ENCODE data around the gene ZDHHC1. TPM values are rescaled to one million over a fixed set of nuclear protein-coding genes. Genes with fewer than 3 reads are reported as not detected.

Gene ZDHHC1
- total and polyA plus RNA-seq, 2 of the 13 experiments (the other 11 are each of a cell fraction or from before 2014, with no cell fraction given), result 0.51 to 1.1 TPM

DNA sequence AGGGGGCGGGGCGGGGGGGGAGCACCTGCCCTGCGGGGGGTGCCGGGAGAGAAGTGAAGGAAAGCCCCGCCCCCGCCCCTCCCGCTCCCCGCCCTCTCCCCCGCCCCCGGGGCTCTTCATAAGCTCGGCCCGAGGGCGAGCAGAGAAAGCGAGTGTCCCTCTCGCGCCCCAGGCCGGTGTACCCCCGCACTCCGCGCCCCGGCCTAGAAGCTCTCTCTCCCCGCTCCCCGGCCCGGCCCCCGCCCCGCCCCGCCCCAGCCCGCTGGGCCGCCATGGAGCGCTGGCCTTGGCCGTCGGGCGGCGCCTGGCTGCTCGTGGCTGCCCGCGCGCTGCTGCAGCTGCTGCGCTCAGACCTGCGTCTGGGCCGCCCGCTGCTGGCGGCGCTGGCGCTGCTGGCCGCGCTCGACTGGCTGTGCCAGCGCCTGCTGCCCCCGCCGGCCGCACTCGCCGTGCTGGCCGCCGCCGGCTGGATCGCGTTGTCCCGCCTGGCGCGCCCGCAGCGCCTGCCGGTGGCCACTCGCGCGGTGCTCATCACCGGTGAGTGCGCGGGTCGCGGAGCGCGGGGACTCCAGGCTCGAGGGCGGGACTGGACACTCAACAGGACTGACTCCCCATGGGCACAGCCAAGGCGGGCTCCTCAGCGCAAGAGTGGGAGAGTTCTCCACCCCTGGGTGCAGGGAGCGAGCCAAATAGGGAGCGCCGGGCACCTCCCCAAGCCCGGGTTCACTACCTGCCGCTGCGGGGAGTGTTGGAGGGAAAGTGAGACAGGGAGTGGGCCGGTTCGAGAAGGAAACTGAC is 14.9 kb upstream of the ZDHHC1 start, which contains the start of gene HSD11B2 (continued):
- TF ChIP-seq, protein P1, sequence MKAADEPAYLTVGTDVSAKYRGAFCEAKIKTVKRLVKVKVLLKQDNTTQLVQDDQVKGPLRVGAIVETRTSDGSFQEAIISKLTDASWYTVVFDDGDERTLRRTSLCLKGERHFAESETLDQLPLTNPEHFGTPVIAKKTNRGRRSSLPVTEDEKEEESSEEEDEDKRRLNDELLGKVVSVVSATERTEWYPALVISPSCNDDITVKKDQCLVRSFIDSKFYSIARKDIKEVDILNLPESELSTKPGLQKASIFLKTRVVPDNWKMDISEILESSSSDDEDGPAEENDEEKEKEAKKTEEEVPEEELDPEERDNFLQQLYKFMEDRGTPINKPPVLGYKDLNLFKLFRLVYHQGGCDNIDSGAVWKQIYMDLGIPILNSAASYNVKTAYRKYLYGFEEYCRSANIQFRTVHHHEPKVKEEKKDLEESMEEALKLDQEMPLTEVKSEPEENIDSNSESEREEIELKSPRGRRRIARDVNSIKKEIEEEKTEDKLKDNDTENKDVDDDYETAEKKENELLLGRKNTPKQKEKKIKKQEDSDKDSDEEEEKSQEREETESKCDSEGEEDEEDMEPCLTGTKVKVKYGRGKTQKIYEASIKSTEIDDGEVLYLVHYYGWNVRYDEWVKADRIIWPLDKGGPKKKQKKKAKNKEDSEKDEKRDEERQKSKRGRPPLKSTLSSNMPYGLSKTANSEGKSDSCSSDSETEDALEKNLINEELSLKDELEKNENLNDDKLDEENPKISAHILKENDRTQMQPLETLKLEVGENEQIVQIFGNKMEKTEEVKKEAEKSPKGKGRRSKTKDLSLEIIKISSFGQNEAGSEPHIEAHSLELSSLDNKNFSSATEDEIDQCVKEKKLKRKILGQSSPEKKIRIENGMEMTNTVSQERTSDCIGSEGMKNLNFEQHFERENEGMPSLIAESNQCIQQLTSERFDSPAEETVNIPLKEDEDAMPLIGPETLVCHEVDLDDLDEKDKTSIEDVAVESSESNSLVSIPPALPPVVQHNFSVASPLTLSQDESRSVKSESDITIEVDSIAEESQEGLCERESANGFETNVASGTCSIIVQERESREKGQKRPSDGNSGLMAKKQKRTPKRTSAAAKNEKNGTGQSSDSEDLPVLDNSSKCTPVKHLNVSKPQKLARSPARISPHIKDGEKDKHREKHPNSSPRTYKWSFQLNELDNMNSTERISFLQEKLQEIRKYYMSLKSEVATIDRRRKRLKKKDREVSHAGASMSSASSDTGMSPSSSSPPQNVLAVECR (CRISPR knock-in tag; IDR thresholded peaks at IDR 0.05; ENCODE audit: borderline replicate concordance), result 0 out of 2 replicates have a peak, but pooled peaks have one; percentile 13
- no peak for TF ChIP-seq NRL (CRISPR knock-in tag; IDR thresholded peaks at IDR 0.05; ENCODE audit: borderline replicate concordance)
- TF ChIP-seq TBP (CRISPR knock-in tag; IDR thresholded peaks at IDR 0.05), result no peak
- no peak for TF ChIP-seq NR1H2 (CRISPR knock-in tag; IDR thresholded peaks at IDR 0.05; ENCODE audit: borderline replicate concordance, low read depth)
- no peak for TF ChIP-seq HDAC2 (CRISPR knock-in tag; IDR thresholded peaks at IDR 0.05)
- 0 out of 2 replicates have a peak, but pooled peaks have one; percentile 5 for TF ChIP-seq MAF1 (CRISPR knock-in tag; IDR thresholded peaks at IDR 0.05; ENCODE audit: borderline replicate concordance)
- peak; percentile 60; the same call in 1 of the 2 replicates for TF ChIP-seq POLR2AphosphoS5 (IDR thresholded peaks at IDR 0.05; ENCODE audit: low read depth, low read length)
- TF ChIP-seq, protein P2, sequence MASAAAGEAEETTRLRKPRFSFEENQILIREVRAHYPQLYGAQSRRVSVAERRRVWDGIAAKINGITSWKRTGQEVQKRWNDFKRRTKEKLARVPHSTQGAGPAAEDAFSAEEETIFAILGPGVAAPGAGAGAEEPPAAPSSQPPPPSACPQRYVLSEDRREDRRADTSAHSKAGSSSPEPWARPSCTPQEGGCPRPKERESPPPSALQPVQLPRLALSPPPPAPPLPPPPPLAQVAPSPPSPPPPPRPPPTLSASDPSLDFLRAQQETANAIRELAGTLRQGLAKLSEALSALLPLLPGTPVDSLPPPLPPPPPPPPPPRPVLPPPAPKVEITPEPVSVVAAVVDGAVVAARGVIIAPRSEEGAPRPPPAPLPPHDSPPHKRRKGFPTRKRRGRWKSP (CRISPR knock-in tag; IDR thresholded peaks at IDR 0.05), result no peak; the same call in 1 of the 2 replicates
- TF ChIP-seq YY1 (IDR thresholded peaks at IDR 0.05; ENCODE audit: insufficient read depth, insufficient replicate concordance, low read depth, low read length), result peak; percentile 81
- no peak for TF ChIP-seq SUZ12 (IDR thresholded peaks at IDR 0.05; ENCODE audit: low read depth, low read length)
- no peak; the same call in 1 of the 2 replicates for TF ChIP-seq ZNF790 (CRISPR knock-in tag; IDR thresholded peaks at IDR 0.05; ENCODE audit: borderline replicate concordance)
- no peak; the same call in none of the 2 replicates for TF ChIP-seq DMAP1 (CRISPR knock-in tag; IDR thresholded peaks at IDR 0.05)
- TF ChIP-seq, protein P3, sequence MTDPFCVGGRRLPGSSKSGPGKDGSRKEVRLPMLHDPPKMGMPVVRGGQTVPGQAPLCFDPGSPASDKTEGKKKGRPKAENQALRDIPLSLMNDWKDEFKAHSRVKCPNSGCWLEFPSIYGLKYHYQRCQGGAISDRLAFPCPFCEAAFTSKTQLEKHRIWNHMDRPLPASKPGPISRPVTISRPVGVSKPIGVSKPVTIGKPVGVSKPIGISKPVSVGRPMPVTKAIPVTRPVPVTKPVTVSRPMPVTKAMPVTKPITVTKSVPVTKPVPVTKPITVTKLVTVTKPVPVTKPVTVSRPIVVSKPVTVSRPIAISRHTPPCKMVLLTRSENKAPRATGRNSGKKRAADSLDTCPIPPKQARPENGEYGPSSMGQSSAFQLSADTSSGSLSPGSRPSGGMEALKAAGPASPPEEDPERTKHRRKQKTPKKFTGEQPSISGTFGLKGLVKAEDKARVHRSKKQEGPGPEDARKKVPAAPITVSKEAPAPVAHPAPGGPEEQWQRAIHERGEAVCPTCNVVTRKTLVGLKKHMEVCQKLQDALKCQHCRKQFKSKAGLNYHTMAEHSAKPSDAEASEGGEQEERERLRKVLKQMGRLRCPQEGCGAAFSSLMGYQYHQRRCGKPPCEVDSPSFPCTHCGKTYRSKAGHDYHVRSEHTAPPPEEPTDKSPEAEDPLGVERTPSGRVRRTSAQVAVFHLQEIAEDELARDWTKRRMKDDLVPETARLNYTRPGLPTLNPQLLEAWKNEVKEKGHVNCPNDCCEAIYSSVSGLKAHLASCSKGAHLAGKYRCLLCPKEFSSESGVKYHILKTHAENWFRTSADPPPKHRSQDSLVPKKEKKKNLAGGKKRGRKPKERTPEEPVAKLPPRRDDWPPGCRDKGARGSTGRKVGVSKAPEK (CRISPR knock-in tag; IDR thresholded peaks at IDR 0.05; ENCODE audit: borderline replicate concordance), result no peak
- no peak for TF ChIP-seq ZNF468 (CRISPR knock-in tag; IDR thresholded peaks at IDR 0.05)
- TF ChIP-seq BRCA1 (CRISPR knock-in tag; IDR thresholded peaks at IDR 0.05), result no peak
- no peak for TF ChIP-seq ZFP82 (CRISPR knock-in tag; IDR thresholded peaks at IDR 0.05; ENCODE audit: borderline replicate concordance)
- no peak; the same call in 1 of the 2 replicates for TF ChIP-seq ZFP37 (CRISPR knock-in tag; IDR thresholded peaks at IDR 0.05; ENCODE audit: borderline replicate concordance)
- TF ChIP-seq BCL6 (CRISPR knock-in tag; IDR thresholded peaks at IDR 0.05), result no peak
- no peak; the same call in 1 of the 2 replicates for TF ChIP-seq STAG1 (CRISPR knock-in tag; IDR thresholded peaks at IDR 0.05)
- TF ChIP-seq ZNF670 (CRISPR knock-in tag; IDR thresholded peaks at IDR 0.05; ENCODE audit: borderline replicate concordance), result no peak
- TF ChIP-seq ZNF136 (CRISPR knock-in tag; IDR thresholded peaks at IDR 0.05; ENCODE audit: low read depth), result no peak
- no peak for TF ChIP-seq GFI1 (CRISPR knock-in tag; IDR thresholded peaks at IDR 0.05; ENCODE audit: borderline replicate concordance)

Data from HepG2 (cell line).